WI38 (cell line): Measurements from ENCODE around the gene XPNPEP1.
A peak's percentile ranks its signal among the peaks of the same experiment; 100 is the strongest.

Experiments
- H3K4me3 ChIP-seq: 2 replicates; pipeline ENCODE4 v1.5.1; 2011; ENCODE audit warnings: low read depth, mild to moderate bottlenecking, control low read depth, low read length
- TF ChIP-seq, protein P1 (sequence below): IDR thresholded peaks from 2 replicates; pipeline ENCODE4 v1.5.1; 2012; ENCODE audit warnings: low read depth, mild to moderate bottlenecking, control low read depth, low read length

XPNPEP1 gene

DNA sequence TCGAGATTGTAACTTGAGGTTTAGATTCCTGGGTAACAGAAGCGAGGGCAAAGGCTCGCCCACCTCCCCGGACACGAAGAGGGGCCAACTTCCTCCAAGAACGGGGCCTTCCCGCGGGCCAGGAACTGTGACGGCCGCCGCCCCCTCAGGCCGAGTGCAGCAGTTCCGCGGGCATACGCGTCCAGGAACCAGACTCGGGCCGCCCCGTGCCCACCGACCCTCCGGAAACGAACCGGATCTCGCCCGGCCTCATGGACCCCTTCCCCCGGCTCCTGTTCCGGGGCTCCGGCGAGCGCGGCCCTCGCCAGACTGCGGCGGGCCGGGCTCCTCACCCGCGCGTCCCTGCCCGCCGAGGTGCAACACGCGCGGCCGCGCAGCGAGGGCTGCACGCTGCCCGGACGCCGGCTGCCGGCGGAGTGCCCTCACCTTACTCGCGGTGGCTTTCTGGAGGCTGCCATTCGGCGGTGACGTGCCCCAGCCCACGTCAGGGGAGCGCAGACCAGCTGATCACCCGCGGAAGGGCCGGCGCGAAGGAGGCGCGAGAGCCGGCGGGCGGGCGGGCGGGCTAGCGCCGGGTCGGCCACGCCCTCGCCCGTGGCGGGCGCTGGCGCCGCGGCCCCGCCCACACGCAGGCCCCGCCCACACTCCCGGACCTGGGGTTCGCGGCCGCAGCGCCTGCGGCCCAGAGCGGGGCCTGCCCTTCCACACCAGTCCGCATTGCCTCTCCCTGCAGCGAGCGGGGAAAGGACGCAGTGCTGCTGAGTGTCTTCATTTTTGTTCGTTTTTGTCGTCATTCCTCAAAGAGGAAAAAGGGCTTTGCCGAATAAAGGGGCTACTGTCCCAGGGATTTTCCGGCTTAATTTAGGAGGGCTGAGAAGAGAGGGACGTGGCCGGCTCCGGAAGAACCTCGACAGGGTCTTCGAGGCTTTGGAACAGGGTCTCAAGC is at the start of gene XPNPEP1:
TSS of gene XPNPEP1 (minus strand) at position 536 of the 946 bp plus-strand sequence. CDS start at position 458, 78 bp downstream.
- peak within 1 kb of the TSS; percentile 86 for H3K4me3 ChIP-seq
- TF ChIP-seq, protein P1, sequence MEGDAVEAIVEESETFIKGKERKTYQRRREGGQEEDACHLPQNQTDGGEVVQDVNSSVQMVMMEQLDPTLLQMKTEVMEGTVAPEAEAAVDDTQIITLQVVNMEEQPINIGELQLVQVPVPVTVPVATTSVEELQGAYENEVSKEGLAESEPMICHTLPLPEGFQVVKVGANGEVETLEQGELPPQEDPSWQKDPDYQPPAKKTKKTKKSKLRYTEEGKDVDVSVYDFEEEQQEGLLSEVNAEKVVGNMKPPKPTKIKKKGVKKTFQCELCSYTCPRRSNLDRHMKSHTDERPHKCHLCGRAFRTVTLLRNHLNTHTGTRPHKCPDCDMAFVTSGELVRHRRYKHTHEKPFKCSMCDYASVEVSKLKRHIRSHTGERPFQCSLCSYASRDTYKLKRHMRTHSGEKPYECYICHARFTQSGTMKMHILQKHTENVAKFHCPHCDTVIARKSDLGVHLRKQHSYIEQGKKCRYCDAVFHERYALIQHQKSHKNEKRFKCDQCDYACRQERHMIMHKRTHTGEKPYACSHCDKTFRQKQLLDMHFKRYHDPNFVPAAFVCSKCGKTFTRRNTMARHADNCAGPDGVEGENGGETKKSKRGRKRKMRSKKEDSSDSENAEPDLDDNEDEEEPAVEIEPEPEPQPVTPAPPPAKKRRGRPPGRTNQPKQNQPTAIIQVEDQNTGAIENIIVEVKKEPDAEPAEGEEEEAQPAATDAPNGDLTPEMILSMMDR = no peak

DNA sequence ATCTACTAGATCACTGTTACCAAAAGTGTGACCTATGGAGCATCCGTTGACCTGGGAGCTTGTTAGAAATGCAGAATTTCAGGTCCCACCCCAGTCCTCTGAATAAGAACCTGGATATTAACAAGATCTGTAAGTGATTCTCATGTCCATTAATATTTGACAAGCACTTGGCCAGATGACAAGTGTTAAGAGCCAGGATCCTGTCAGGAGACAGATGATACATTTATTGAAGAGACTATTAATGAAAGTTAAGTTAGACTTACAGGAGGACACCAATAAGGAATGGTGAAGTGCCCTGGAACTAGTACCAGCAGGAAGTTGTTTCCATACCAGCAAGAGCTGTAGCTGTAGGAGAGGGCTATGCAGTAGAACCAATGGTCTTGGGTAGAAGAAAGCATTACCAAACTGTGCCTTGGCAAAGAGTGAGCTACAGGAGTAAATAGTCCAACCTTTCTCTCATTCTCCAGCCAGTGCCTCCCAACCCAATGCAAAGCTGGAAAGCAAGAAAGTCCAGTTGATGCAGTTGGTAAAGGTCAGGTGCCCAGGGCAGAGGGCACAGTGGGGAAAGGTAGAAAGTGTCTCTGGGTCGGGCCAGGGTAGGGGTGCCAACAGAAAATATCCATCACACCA is 49.2 kb upstream of the XPNPEP1 start:
- TF ChIP-seq, protein P1 = no peak
- no peak overlapping the region for H3K4me3 ChIP-seq

DNA sequence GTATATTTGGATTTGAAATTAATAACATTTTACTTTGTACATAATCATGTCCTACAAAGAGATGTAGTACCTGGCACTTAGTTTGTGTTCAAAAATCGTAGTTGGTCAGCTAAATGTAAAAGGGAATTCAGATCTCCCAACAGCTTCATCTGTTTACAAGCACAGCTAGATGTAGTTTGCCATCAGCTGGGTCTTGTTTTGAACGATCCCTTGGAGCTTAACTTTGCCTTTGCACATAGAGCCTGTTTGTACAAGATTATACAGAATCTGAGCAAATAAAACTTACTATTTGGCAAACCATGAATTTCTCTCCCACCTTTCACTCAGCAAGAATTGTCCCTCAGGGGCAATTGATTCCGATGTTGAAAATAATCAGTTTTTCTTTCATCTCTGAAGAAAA is 48.3 kb upstream of the XPNPEP1 start:
- TF ChIP-seq, protein P1 = no peak

DNA sequence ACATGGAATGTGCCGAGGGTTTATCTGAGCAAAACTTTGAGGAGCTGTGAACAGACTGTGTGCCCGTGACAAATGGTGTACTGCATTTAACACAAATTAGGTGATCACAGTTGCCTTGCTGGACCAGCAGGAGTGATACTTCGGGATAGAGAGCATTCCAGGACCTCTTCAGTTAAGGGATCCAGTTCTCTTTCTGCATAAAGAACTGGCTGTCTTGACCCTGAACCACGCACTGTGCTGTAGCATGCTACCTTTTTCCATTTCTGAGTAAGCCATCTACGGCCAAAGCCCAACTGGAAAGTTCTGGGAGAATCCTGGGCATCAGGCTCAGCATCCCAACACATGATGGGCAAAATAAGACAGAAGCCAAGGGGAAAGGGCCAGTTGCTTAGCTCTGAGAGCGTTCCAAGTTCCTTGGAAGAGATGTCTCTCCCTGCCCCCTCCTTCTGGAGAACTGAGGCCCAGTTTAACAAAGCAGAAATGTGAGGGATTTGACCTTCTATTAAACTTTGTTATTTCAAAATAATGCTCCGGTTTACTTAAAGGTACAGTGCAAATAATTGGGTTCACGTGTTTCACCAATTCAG is 46.5 kb upstream of the XPNPEP1 start:
- no peak overlapping the region for H3K4me3 ChIP-seq
- TF ChIP-seq, protein P1 = no peak

More for the DNA sequence above, 48.3 kb upstream of the XPNPEP1 start:
- no peak overlapping the region for H3K4me3 ChIP-seq

DNA sequence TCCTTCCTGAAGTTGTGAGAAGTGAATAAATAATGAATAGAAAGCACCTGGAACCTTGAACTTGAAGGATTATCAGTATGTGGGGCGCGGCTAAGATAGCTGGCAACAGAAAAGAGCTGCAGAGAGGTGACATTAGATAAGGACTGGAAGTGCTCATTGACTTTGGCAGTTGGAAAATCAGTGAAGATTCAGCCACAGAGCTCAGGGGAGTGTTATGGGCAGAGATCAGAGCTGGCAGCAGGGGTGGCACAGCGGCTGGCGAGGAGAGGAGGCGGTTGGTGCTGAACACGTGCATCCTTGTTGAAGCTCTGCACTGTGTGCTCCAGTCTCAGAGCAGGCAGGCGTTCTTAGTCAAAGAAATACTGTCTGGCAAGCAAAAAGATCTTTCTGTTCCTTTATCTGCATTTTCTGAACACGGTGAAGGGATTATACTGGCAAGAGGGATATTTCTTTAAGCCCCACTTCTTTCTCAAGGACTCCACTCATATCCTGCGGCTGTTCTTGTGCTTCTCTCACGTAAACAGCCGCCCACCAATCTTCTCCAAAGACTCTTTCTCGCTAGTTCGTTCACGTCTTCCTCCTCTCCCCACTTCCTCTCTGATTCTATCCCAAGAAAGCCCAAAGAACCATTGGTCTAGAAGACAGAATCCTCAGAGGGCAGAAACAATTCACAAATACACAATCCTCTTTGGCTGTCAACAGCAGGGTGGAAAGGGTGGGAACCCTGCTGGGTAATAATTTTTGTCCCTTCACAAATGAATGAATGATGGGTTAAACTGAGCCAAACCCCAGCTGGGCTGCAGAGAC is 45.8 kb upstream of the XPNPEP1 start:
- TF ChIP-seq, protein P1 = no peak
- H3K4me3 ChIP-seq = no peak overlapping the region

DNA sequence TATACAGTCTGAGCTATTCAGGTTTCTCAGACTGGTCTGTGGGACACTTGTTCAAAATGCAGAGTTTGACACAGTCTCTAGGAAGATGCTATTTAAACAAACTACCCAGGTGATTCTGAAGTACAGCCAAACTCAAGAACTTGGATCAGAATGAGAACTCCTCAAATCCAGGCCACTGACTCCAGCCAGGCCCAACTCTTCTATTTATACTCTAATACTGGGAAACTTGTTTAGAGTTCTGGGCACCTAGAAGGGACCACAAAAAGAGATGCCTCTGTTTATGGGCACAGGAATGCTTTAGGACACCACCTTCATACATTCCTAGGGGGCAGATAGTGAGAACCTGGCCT is 44.4 kb upstream of the XPNPEP1 start:
- TF ChIP-seq, protein P1 = no peak
- peak overlapping the region; percentile 24 for H3K4me3 ChIP-seq
